ENCODE data around the gene CFAP77. TPM values are rescaled to one million over a fixed set of nuclear protein-coding genes. Genes with fewer than 3 reads are reported as not detected.
A peak's percentile ranks its signal among the peaks of the same experiment; 100 is the strongest.

Gene CFAP77
- total and polyA plus RNA-seq, 12 donors = 0.53 to 4.3 (median 1.3) TPM

- peak in 2 of 8 donors; percentile 37 to 56 for ATAC-seq
These were observed 19.0 kb upstream of the CFAP77 start for GRCh38 chr9:132390966-132391365.

GRCh38 chr9:132391449-132391848 is 18.6 kb upstream of the CFAP77 start:
- DNase-seq (no peak), ATAC-seq (no peak)
- peak overlapping the region in 1 of 10 donors; percentile 2 for H3K27ac ChIP-seq
- H3K4me3 ChIP-seq = no peak overlapping the region
- H3K4me1 ChIP-seq = peaks cover 0 to 8% (median 0%) of the 10 kb centered on the region in 9 donors
- no peaks in the 10 kb centered on the region for H3K9me3 ChIP-seq
- intact Hi-C loops (cut with DNase I) = loop anchor here in 2 of 10 donors (5.0 to 10.0 kb wide), 2 partner anchors 97 to 109 kb away; no protein-coding TSS in a partner anchor
- H3K27me3 ChIP-seq = no peaks in the 10 kb centered on the region
- WGBS, 2 donors = 89 to 91% methylated on average over 11 of the region's 11 CpGs
- H3K36me3 ChIP-seq = peaks cover 0 to 100% (median 72%) of the 10 kb centered on the region in 9 donors
- no peak for TF ChIP-seq CTCF (IDR thresholded peaks at IDR 0.05)

More at GRCh38 chr9:132390966-132391365, 19.0 kb upstream of the CFAP77 start:
- no peaks in the 10 kb centered on the region for H3K27me3 ChIP-seq
- DNase-seq = no peak
- H3K4me1 ChIP-seq = peaks cover 0 to 8% (median 0%) of the 10 kb centered on the region in 9 donors
- H3K36me3 ChIP-seq = peaks cover 0 to 100% (median 74%) of the 10 kb centered on the region in 9 donors
- WGBS, 2 donors = 47 to 59% methylated on average over 7 of the region's 7 CpGs
- no peak for TF ChIP-seq CTCF (IDR thresholded peaks at IDR 0.05)
- no peak overlapping the region for H3K4me3 ChIP-seq
- H3K27ac ChIP-seq = peak overlapping the region in 1 of 10 donors; percentile 2
- intact Hi-C loops (cut with DNase I) = loop anchor here in 2 of 10 donors (5.0 to 10.0 kb wide), 2 partner anchors 96 to 109 kb away; no protein-coding TSS in a partner anchor
- no peaks in the 10 kb centered on the region for H3K9me3 ChIP-seq

GRCh38 chr9:132395560-132395959 is 14.5 kb upstream of the CFAP77 start:
- H3K27ac ChIP-seq = no peak overlapping the region
- TF ChIP-seq CTCF (IDR thresholded peaks at IDR 0.05) = no peak
- no peak overlapping the region for H3K4me3 ChIP-seq
- H3K27me3 ChIP-seq = no peaks in the 10 kb centered on the region
- peaks cover 0 to 8% (median 0%) of the 10 kb centered on the region in 9 donors for H3K4me1 ChIP-seq
- no peak for DNase-seq
- intact Hi-C loops (cut with DNase I) = loop anchor here in 1 of 10 donors (10.0 kb wide), 1 partner anchor 101 kb away; no protein-coding TSS in a partner anchor
- H3K9me3 ChIP-seq = no peaks in the 10 kb centered on the region
- 92 to 93% methylated on average over 11 of the region's 11 CpGs for WGBS, 2 donors
- no peak for ATAC-seq
- H3K36me3 ChIP-seq = peaks cover 0 to 100% (median 73%) of the 10 kb centered on the region in 9 donors

- Histone ChIP-seq H3K27me3 (no peaks in the 10 kb centered on the region), H3K4me1 (peaks cover 8 to 28% (median 25%) of the 10 kb centered on the region in 9 donors), H3K4me3 (no peak overlapping the region), H3K27ac (no peak overlapping the region), H3K36me3 (peaks cover 0 to 69% (median 35%) of the 10 kb centered on the region in 9 donors), H3K9me3 (no peaks in the 10 kb centered on the region)
- DNase-seq (no peak), ATAC-seq (no peak)
- intact Hi-C loops (cut with DNase I) = no loop called here
- TF ChIP-seq CTCF (IDR thresholded peaks at IDR 0.05) = no peak
- WGBS, 2 donors = 96 to 99% methylated on average over 4 of the region's 4 CpGs
These were observed 8.2 kb upstream of the CFAP77 start for GRCh38 chr9:132401824-132402223.

All from heart right ventricle (tissue), 16 donors.